ENCODE data around the gene RNF43. TPM values are rescaled to one million over a fixed set of nuclear protein-coding genes. Genes with fewer than 3 reads are reported as not detected.

RNF43 gene
- total and polyA plus RNA-seq, 2 of the 13 experiments (the other 11 are each of a cell fraction or from before 2014, with no cell fraction given): 31.0 to 53.4 TPM

- TF ChIP-seq TFDP1 (CRISPR knock-in tag; IDR thresholded peaks at IDR 0.05; ENCODE audit: borderline replicate concordance) (peak; percentile 66; the same call in 1 of the 2 replicates), POLR2G (IDR thresholded peaks at IDR 0.05; ENCODE audit: low read depth, low read length) (peak; percentile 91), PRPF4 (IDR thresholded peaks at IDR 0.05; ENCODE audit: low read depth, low read length, poor library complexity, severe bottlenecking) (no peak), NBN (conservative IDR thresholded peaks at IDR 0.05) (no peak), ZMYM2 (CRISPR knock-in tag; IDR thresholded peaks at IDR 0.05) (no peak), KDM3A (CRISPR knock-in tag; IDR thresholded peaks at IDR 0.05; ENCODE audit: low read depth) (peak; percentile 86; the same call in 1 of the 2 replicates), ZNF232 (CRISPR knock-in tag; IDR thresholded peaks at IDR 0.05; ENCODE audit: borderline replicate concordance) (peak; percentile 82; the same call in 1 of the 2 replicates), ATF7-NPFF (CRISPR knock-in tag; IDR thresholded peaks at IDR 0.05; ENCODE audit: low read depth) (peak; percentile 74), MIXL1 (CRISPR knock-in tag; IDR thresholded peaks at IDR 0.05) (peak; percentile 99), NR2F1 (CRISPR knock-in tag; IDR thresholded peaks at IDR 0.05) (peak in 1 of 2 experiments; percentile 27; a peak in 2 of 4 replicates), CSRNP2 (CRISPR knock-in tag; conservative IDR thresholded peaks at IDR 0.05; ENCODE audit: low read depth) (no peak; the same call in 1 of the 2 replicates), MAF1 (CRISPR knock-in tag; IDR thresholded peaks at IDR 0.05; ENCODE audit: borderline replicate concordance) (no peak), RBAK (CRISPR knock-in tag; IDR thresholded peaks at IDR 0.05) (no peak), ZNF207 (IDR thresholded peaks at IDR 0.05; ENCODE audit: borderline replicate concordance) (no peak), SETDB1 (CRISPR knock-in tag; IDR thresholded peaks at IDR 0.05; ENCODE audit: borderline replicate concordance) (no peak), ZSCAN21 (CRISPR knock-in tag; IDR thresholded peaks at IDR 0.05; ENCODE audit: borderline replicate concordance) (peak; percentile 90), NCOA5 (CRISPR knock-in tag; IDR thresholded peaks at IDR 0.05) (no peak), GZF1 (CRISPR knock-in tag; IDR thresholded peaks at IDR 0.05) (0 out of 2 replicates have a peak, but pooled peaks have one; percentile 27), SIX1 (CRISPR knock-in tag; IDR thresholded peaks at IDR 0.05; ENCODE audit: borderline replicate concordance) (peak; percentile 75; the same call in 1 of the 2 replicates), ZNF382 (CRISPR knock-in tag; IDR thresholded peaks at IDR 0.05; ENCODE audit: borderline replicate concordance) (no peak)
- TF ChIP-seq, protein P1, sequence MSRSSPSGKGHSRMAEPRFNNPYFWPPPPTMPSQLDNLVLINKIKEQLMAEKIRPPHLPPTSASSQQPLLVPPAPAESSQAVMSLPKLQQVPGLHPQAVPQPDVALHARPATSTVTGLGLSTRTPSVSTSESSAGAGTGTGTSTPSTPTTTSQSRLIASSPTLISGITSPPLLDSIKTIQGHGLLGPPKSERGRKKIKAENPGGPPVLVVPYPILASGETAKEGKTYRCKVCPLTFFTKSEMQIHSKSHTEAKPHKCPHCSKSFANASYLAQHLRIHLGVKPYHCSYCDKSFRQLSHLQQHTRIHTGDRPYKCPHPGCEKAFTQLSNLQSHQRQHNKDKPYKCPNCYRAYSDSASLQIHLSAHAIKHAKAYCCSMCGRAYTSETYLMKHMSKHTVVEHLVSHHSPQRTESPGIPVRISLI (CRISPR knock-in tag; IDR thresholded peaks at IDR 0.05; ENCODE audit: borderline replicate concordance): 0 out of 2 replicates have a peak, but pooled peaks have one; percentile 27
- TF ChIP-seq, protein P2, sequence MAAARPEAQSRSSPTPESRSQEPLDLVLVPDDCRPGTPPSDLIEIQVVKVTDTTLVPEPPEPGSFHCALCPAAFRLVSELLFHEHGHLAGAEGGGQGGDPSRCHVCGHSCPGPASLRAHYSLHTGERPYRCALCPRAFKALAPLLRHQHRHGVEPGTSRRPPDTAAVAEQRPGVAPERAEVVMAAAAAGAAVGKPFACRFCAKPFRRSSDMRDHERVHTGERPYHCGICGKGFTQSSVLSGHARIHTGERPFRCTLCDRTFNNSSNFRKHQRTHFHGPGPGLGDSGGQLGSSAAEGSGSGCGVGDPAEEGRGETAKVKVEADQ (CRISPR knock-in tag; IDR thresholded peaks at IDR 0.05; ENCODE audit: borderline replicate concordance): peak; percentile 36; the same call in 1 of the 2 replicates
- TF ChIP-seq, protein P3, sequence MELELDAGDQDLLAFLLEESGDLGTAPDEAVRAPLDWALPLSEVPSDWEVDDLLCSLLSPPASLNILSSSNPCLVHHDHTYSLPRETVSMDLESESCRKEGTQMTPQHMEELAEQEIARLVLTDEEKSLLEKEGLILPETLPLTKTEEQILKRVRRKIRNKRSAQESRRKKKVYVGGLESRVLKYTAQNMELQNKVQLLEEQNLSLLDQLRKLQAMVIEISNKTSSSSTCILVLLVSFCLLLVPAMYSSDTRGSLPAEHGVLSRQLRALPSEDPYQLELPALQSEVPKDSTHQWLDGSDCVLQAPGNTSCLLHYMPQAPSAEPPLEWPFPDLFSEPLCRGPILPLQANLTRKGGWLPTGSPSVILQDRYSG (CRISPR knock-in tag; IDR thresholded peaks at IDR 0.05): no peak
Observed at GRCh38 chr17:58381124-58382035, 36.0 kb downstream of the RNF43 start (continued).
